GM19035 (cell line): ENCODE measurements around the gene PC.

Experiments used
- ATAC-seq: cut with Tn5 transposase; IDR thresholded peaks from one replicate; pipeline ENCODE4 v1.9.1; 2021; ENCODE audit not compliant: unreplicated experiment

Gene PC

DNA sequence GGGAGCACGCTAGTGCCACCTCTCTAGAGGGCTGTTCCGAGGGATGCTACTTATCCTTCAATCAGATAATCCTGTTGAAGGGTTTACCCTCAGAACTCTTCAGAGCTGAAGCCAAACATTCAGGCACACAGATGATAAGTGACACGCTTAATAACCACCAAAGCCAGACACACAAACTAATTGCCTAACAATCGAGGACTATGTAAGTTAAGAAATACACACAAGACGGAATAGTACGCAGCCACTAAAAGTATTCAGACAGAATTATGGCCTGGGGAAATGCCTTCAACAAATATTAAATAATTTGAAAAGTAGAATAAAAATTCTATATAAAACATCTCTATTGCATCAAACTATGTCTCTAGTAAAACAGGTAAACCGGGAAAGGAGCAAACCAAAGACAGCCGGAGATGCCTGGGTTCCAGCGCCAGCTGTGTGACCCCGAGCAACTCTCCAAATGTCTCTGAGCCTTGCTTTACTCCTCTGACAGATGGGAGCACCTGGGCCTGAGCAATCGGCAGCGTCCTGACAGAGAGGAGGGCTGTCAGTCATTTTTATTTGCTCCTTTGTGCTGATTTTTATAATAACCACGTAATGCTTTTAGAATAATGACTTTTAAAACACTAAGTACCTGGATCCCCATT lies 90.0 kb downstream of the PC start:
- no peak for ATAC-seq

DNA sequence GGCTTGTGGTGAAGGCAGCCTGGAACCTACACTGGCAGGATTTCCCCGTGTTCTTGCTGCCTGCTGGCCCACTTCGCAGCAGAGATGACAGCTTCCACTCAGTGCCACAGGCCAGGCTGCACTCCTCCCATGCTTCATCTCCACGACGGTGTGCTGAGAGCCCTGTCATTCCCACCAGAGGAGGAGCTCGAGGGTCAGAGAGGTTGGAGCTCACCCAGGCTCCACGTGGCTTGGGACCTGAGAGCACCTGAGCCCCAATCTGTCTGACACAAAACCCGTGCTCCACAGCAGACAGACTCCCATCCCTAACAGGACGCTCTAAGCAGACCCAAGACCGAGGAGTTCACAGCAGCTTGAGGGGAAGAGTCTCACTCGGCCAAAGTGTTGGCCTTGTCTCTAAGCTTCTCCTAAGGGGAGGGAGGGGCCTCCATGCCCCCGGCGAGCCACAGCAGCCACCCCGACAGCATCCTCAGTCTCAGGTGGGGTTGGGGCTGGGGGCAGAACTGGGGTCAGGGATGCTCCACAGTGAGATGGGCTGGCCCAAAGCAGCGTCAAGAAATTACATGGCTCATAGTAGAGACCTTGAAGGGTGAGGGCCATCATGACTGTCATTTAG lies 90.7 kb downstream of the PC start:
- no peak for ATAC-seq

DNA sequence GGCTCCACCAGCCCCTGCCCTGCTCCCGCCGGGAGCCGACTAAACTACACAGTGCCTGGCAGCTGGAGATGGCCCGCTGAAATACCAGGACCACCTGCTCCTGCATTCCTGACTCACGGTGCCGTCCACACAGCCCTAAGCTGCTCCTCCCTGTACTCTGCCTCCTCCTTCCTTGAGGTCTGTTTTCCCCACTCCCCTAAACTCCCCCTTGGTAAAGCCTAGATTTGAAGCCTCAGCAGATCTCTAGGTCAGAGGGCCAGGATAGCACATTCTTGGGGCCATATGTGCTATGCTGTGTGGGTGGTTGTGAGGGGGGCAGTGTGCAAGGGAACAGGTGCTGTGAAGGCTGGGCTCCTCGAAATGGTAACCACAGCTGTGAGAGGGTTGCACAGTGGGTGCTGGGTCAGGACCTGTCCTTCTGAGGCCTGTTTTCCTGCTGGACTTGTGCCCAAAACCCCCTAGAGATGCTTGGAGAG lies 91.6 kb downstream of the PC start:
- no peak for ATAC-seq

DNA sequence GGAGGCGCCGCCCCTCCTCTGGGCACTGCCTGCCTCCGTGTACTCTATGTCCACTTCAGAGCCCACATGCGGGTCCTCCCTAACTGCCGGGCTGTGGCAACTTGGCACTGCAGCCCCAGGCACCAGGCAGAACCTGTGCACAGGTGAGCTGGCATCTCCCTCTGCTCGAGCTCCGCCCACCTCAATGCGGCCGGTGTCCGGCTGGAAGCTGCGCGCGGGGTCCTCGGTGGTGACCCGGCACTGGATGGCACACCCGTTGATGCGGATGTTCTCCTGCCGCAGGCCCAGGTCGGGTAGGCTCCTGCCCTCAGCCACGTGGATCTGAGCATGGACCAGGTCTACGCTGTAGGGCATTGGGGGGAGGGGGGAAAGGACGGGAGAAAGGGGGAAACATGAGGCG lies 92.2 kb downstream of the PC start:
- no peak for ATAC-seq

DNA sequence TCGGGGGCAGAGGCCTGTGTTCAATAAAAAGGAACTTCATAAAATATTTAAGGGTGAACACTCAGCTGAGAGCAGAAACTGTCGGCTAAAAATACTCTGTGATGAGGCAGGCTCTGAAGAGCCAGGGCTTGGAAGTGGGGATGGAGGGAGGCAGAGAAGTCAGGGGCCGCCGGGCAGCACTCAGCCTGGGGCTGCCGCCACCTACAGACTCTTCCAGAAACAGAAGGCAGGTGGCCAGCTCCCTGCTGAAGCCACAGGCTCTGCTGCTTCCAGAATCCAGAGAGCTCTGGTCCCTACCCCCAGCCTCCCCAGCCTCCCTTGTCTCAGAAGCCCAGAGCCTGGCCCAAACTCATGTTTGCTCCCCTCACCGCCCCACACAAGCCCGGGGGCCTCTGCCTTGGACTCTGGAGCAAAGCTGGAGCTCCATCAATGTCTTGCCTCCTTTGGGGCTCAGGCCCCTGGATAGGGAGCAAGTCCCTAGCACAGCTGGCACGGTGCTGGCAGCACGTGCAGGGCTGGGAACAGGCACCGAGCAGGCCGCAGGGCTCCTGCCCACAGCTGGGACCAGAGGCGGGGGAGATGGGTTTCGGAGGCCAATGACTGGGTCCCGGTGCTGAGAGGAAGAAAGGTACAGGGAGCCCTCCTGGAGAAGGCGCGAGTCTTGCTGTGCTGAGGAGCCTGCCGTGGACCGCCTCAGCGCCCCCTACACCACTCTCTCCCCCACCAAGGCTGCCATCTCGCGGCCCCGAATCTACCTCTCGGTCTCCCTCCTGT lies 93.1 kb downstream of the PC start:
- ATAC-seq = no peak

DNA sequence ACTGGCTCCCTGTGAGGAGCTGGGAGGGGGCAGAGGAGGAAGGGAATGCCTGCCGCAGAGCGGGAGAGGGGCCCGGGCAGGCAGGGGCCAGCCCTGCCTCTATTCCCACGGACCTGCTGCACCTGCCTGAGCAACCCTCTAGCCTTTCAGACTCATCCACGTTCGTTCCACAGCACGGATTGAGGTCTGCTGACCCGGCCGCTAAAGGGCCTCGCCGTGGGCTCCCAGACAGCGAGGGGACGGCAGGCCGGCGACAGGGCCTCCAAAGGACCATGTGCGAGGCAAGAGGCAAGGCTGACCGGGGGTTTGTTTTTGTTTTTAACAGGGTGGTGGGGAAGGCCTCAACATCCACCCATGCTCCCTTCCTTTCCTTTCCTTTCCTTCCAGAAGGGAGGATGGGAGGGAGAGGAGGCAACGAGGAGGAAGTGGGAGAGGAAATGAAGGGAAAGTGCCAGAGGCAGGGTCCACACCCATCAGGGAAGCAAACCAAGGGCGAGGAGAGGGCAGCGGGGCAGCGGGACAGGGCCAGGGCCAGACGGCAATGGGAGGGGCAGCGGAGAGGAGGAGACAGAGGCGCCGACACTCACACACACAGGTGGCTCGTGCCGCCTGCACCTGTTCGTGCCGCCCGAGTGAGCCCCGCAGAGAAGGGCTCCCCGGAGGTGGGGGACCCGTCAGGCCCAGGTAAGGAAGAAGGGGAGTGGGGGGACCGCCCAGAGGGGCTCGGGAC lies 93.8 kb downstream of the PC start:
- ATAC-seq = no peak

DNA sequence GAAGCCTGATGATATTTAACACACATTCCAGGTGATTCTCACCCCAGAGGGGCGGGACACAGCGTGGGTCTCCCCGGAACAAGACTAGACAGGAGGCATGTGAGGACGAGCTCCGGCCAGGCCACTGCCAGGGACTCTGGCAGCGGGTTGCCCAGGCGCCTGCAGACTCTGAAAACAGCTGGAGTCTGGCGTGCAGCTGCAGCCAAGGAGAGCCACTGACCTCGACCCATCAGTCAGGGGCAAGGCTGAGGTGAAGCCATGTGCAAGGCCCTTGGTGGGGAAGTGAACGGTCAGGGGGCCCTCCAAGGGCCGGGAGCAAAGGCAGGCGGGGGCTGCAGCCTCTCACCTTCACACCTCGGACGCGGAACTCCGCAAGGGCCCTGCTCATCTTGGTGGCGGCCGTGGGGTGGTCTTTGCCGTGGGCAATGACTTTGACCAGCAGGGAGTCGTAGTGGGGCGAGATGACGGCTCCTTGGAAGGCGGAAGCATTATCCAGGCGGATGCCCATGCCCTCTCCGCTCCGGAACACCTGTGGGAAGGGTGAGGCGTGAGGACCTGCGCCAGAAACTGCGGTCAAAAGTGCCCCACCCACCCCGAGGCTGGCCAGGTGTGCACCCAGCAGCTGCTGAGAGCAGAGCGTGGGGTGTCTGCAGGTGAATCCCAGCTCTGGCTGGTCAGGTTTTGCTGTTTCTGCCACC lies 94.6 kb downstream of the PC start:
- ATAC-seq = no peak

DNA sequence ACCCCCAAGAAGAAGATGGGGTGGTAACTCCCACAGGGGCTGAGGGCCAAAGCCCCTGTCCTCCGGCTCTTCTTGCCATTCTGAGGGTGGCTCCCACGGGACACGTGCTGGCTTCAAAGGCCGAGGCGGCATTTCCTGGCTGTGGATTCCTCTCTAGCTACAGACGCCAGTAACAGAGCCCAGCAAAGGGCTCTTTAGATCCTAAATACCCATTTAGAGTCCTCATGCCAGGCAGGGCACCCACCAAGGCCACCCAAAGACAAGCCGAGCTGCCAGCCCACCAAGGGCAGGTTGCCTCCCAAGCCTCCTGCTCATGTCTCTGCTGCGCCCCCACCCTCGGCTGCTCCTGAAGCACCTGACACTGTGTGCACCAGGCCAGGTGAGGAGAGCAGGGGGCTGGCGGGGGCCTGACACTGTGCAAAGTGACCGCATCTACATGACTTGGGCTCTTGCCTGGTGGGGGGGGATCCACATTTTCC lies 95.6 kb downstream of the PC start:
- ATAC-seq = no peak

DNA sequence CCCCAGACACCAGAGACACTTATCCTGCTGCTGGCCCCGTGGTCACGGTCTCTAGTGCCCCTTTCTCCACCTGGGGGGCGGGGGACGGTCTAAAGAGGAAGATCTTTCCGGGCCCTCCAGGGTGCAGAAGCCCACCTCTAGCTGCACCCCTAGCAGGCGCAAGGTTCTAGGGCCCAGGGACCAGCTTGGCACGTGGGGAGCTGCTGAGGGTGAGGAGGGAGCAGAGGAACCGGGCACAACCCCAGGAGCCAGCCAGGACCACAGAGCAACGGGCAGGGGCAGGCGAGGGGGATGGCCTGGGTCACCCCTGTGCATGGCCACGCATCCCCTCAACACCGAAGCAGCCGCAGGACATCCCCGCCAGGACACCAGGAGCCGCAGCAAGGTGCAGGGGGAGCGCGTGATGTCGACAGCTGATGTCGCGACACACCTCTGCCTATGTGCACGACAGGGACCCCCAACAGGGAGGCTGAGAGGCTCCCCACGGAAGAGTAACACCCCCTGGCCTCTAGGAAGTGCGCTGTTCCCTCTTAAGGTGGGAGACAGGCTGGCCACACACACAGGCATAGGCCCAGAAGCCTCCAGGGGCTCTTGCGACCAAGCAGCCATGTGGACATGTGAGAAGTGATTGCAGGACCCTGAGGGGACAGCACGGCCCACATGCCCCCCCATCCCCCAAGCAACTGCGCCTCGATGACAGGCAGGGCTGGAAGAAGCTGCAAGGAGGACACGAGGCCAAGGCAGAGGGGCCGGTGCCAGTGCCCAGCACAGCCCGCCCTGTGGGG lies 96.2 kb downstream of the PC start:
- ATAC-seq = no peak

DNA sequence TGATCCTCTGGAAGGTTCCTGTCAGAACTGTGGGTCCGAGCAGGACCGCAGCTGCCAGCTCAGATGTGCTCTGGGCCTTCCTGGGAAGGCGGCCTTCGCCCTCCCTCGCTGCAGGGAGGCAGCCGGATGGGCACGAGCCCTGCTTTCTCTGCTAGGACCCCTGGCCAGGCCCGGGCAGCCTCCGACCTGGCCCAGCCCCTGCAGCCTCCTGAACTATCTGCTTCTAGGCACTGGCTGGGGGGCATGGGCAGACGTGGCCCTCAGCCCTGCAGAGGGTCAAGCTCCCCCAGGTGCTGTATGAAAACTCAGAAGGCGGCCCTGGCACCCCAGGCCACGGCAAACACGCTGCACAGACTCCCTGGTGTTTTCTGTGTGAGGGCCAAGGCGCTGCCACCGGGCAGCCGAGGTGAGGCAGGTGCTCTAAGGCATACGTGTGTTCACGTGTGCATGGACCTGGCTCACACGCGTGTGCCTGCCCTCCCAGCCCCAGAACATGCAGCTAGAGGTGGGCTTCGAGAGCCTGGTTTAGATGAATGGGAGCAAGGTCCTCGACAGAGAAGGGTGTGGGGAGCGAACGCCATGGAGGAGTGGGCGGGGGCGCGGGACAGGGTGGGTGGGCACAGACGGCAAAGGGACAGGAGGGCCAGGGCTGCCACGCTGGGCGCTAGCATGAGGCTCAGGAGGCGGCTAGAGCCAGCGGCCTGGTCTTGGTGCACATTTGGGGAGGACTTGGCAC lies 97.0 kb downstream of the PC start:
- ATAC-seq = no peak

DNA sequence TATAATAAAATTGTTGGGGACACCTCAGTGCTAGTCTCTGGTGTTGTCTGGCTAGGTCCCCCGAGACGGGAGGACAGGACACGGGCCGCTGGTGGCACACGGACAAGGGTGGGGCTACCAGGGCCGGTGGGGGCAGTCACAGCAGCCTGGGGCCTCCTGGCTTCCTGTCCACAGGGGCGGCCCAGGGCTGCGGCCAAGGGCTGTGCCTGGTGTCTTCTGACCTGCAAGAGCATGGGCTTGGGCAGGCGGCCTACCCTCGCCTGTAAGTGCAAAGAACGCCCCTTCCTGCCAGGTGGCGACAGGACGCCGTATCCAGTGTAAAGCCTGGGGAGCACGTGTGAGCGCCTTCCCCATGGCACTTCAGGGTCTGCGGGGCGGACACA lies 97.7 kb downstream of the PC start:
- ATAC-seq = no peak

DNA sequence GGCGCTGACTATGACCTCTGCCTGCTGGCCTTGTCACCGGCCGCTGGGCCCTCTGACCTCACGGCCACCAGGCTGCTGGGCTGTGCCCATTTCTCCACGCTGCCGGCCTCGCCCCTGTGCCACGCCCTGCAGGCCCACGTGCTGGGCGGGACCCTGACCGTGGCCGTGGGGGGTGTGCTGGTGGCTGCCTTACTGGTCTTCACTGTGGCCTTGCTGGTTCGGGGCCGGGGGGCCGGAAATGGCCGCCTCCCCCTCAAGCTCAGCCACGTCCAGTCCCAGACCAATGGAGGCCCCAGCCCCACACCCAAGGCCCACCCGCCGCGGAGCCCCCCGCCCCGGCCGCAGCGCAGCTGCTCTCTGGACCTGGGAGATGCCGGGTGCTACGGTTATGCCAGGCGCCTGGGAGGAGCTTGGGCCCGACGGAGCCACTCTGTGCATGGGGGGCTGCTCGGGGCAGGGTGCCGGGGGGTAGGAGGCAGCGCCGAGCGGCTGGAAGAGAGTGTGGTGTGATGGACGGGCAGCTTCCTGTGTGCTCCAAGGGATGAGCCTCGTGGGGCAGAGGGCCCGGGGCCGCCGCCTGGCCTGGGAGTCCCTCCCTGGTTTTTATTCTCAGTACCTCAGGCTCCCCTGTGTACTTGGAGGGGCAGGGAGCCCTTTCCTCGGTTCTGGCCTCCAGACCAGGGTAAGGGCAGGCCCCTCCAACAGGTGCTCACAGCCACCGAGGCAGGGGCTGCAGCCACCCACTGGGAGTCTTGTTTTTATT lies 98.3 kb downstream of the PC start:
- no peak for ATAC-seq

DNA sequence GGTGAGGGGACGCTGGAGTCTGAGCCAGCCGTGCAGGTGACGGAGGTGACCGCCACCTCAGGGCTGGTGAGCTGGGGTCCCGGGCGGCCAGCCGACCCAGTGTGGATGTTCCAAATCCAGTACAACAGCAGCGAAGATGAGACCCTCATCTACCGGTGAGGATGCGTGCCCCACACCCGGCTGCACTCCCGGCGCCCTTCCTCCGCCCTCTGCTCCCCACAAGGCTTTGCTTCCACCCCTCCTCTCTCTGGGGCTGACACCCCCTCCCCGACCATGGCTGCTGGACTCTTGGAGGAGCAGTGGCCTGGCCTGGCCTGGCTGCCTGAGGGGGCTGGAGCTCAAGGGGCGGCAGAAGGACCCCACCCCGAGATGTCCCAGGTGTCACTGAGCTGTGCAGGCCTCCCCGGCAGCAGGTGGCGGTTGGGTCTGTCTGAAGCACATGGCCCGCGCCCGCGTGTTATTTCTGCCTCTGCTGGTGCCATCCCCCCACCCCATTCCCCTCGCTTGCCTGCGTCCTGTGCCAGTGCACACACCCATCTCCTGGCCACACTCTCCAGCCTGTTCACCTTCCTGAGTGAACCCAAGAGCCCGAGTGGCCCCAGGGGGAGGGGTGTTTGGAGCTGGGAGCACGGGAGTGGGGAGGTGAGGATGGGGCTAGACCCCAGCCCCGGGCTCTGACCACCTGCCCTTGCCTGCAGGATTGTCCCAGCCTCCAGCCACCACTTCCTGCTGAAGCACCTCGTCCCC lies 99.1 kb downstream of the PC start:
- ATAC-seq = no peak

DNA sequence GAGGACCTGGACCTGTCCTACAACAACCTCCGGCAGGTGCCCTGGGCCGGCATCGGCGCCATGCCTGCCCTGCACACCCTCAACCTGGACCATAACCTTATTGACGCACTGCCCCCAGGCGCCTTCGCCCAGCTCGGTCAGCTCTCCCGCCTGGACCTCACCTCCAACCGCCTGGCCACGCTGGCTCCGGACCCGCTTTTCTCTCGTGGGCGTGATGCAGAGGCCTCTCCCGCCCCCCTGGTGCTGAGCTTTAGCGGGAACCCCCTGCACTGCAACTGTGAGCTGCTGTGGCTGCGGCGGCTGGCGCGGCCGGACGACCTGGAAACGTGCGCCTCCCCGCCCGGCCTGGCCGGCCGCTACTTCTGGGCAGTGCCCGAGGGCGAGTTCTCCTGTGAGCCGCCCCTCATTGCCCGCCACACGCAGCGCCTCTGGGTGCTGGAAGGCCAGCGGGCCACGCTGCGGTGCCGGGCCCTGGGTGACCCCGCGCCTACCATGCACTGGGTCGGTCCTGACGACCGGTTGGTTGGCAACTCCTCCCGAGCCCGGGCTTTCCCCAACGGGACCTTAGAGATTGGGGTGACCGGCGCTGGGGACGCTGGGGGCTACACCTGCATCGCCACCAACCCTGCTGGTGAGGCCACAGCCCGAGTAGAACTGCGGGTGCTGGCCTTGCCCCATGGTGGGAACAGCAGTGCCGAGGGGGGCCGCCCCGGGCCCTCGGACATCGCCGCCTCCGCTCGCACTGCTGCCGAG lies 99.8 kb downstream of the PC start:
- no peak for ATAC-seq

DNA sequence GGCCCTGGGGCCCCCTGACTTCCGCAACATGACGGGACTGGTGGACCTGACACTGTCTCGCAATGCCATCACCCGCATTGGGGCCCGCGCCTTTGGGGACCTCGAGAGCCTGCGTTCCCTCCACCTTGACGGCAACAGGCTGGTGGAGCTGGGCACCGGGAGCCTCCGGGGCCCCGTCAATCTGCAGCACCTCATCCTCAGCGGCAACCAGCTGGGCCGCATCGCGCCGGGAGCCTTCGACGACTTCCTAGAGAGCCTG lies 100.3 kb downstream of the PC start:
- ATAC-seq = no peak

DNA sequence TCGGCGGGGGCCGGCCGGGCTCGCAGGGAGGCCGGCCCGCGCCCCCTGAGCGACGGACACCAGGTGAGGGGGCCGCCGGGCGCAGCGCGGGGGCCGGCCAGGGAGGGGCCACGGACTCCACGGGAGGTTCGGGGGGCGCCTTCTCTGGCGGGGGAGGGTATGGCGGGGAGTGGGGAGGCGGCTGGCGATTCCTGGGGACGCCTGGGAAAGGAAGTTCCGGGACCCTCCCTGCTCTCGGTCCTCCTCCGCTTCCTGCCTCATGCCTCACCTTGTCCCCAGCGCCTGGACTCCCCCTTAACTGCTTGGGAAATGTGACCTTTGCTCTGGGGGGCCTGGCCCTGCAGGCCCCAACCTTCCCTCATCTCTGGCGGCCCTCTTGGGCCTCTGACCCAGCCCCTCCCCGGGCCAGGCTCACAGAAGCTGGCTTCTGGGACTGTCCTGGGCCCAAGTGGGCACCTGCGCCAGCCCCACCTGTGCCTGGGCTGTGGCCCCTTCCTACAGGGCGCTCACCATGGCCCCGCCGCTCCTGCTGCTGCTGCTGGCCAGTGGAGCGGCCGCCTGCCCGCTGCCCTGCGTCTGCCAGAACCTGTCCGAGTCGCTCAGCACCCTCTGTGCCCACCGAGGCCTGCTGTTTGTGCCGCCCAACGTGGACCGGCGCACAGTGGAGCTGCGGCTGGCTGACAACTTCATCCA lies 100.8 kb downstream of the PC start:
- peak; percentile 5 for ATAC-seq
